Measurements from ENCODE around the gene OSBPL5.
A peak's percentile ranks its signal among the peaks of the same experiment; 100 is the strongest.

OSBPL5 gene

GRCh38 chr11:3060436-3061025 lies 104.6 kb downstream of the OSBPL5 start:
- no peak for TF ChIP-seq CTCF (IDR thresholded peaks at IDR 0.05; ENCODE audit: extremely low read depth, missing control alignments)
- DNase-seq (ENCODE audit: low spot score), result no peak

- no peak for DNase-seq (ENCODE audit: low spot score)
- TF ChIP-seq CTCF (IDR thresholded peaks at IDR 0.05; ENCODE audit: extremely low read depth, missing control alignments), result no peak
Measured at GRCh38 chr11:3058753-3059664, 106.1 kb downstream of the OSBPL5 start.

GRCh38 chr11:3057069-3057963 lies 107.8 kb downstream of the OSBPL5 start, which contains the start of gene CARS1:
Gene CARS1, minus strand, starts transcription at chr11:3057423. Its CDS starts 56 bp downstream, at chr11:3057367.
- TF ChIP-seq CTCF (IDR thresholded peaks at IDR 0.05; ENCODE audit: extremely low read depth, missing control alignments), result no peak
- peak; percentile 96 for DNase-seq (ENCODE audit: low spot score)

- no peak for TF ChIP-seq CTCF (IDR thresholded peaks at IDR 0.05; ENCODE audit: extremely low read depth, missing control alignments)
- DNase-seq (ENCODE audit: low spot score), result no peak
Measured at GRCh38 chr11:3056296-3057068, 108.6 kb downstream of the OSBPL5 start.

GRCh38 chr11:3055891-3056290 lies 109.2 kb downstream of the OSBPL5 start:
- DNase-seq (ENCODE audit: low spot score), result no peak
- no peak for TF ChIP-seq CTCF (IDR thresholded peaks at IDR 0.05; ENCODE audit: extremely low read depth, missing control alignments)

GRCh38 chr11:3052567-3052966 lies 112.5 kb downstream of the OSBPL5 start:
- DNase-seq (ENCODE audit: low spot score), result no peak
- no peak for TF ChIP-seq CTCF (IDR thresholded peaks at IDR 0.05; ENCODE audit: extremely low read depth, missing control alignments)

Data from GM20000 (cell line).